Prostate gland (tissue), 2 donors: ENCODE measurements around the gene C3.

Experiments
- CTCF ChIP-seq, 4 experiments: fragments of 200-600 bp in 2 of 4; fragments of 450-650 bp in 2 of 4; sonication (generic) in 2 of 4; IDR thresholded peaks; 1 replicate in 3 of 4; 2 replicates in 1 of 4; pipeline ENCODE4 v1.5.1; 2016 to 2019; ENCODE audit warnings: antibody characterized with exemption in 4 of 4, mild to moderate bottlenecking in 2 of 4, moderate library complexity in 2 of 4
- POLR2A ChIP-seq: fragments of 450-650 bp; IDR thresholded peaks from one replicate; pipeline ENCODE4 v1.6.1; 2016; ENCODE audit warnings: antibody characterized with exemption, mild to moderate bottlenecking

GRCh38 chr19:6679139-6679538 lies 41.3 kb downstream of the C3 start:
- TF ChIP-seq POLR2A, result no peak
- no peak for TF ChIP-seq CTCF (IDR thresholded peaks at IDR 0.05)
